Breast epithelium (tissue), 4 donors: ENCODE measurements around the gene PHACTR4. TPM values are rescaled to one million over a fixed set of nuclear protein-coding genes. Genes with fewer than 3 reads are reported as not detected.
"Not testable (repeated sequence)": the region's sequence is repeated elsewhere in the genome, so short reads cannot be mapped to it uniquely, and the experiment has no call there.

Source experiments
- DNase-seq, 2 donors: peaks; one replicate each; pipeline ENCODE4 v3.0.0-alpha.2; 2019; ENCODE audit warnings: low spot score in 2 of 2
- H3K27ac ChIP-seq, 2 donors: fragments of 200-600 bp; sonication (generic) in 1 of 2; one replicate each; pipeline ENCODE4 v1.5.1; 2016 to 2019; ENCODE audit warnings: mild to moderate bottlenecking in 1 of 2
- H3K27me3 ChIP-seq, 2 donors: fragments of 200-600 bp; sonication (generic) in 1 of 2; one replicate each; pipeline versions ENCODE4 v1.5.1 to v1.6.0; 2017 to 2019; ENCODE audit warnings: control low read depth in 1 of 2, mild to moderate bottlenecking in 1 of 2
- H3K36me3 ChIP-seq: fragments of 200-600 bp; one replicate; pipeline ENCODE4 v1.5.1; 2019
- H3K4me1 ChIP-seq, 2 donors: fragments of 200-600 bp; sonication (generic); one replicate each; pipeline ENCODE4 v1.5.1; 2016 to 2019; ENCODE audit warnings: control low read depth in 1 of 2
- H3K4me3 ChIP-seq, 3 donors: fragments of 200-600 bp; sonication (generic); 1 replicate in 2 of 3; 2 replicates in 1 of 3; pipeline ENCODE4 v1.5.1; 2016 to 2019; ENCODE audit warnings: mild to moderate bottlenecking in 3 of 3, moderate library complexity in 2 of 3
- H3K9me3 ChIP-seq, 2 donors: fragments of 200-600 bp; sonication (generic) in 1 of 2; one replicate each; pipeline ENCODE4 v1.5.1; 2016 to 2019; ENCODE audit warnings: control low read depth in 1 of 2
- POLR2A ChIP-seq: fragments of 450-650 bp; IDR thresholded peaks from one replicate; pipeline ENCODE4 v1.6.1; 2016; ENCODE audit warnings: antibody characterized with exemption, mild to moderate bottlenecking, moderate library complexity
- POLR2AphosphoS5 ChIP-seq, 3 donors: sonication (generic); formaldehyde crosslinking; IDR thresholded peaks; one replicate each; pipeline ENCODE4 v1.6.1; 2017; ENCODE audit warnings: antibody characterized with exemption in 3 of 3
- intact Hi-C: fragments of 100-400 bp; cut with DNase I; formaldehyde crosslinking; loops from one replicate; pipeline ENCODE4 v1.15.1; 2023; ENCODE audit warnings: low total_unique reads
- total RNA-seq, 3 donors: library from RNA; depleted of rRNA; stranded (reverse); fragments of >200 nt; gene quantifications; one replicate each; pipeline ENCODE4 v1.1.0, GENCODE V29; 2016
- TF ChIP-seq, protein P1 (sequence below), 3 donors: fragments of 450-650 bp; IDR thresholded peaks; one replicate each; pipeline ENCODE4 v1.5.1; 2016 to 2017; ENCODE audit warnings: antibody characterized with exemption in 3 of 3, mild to moderate bottlenecking in 3 of 3, moderate library complexity in 3 of 3

The PHACTR4 gene
- total RNA-seq, 3 donors from 2014 or later = 17.1 to 29.6 (median 25.9) TPM

DNA sequence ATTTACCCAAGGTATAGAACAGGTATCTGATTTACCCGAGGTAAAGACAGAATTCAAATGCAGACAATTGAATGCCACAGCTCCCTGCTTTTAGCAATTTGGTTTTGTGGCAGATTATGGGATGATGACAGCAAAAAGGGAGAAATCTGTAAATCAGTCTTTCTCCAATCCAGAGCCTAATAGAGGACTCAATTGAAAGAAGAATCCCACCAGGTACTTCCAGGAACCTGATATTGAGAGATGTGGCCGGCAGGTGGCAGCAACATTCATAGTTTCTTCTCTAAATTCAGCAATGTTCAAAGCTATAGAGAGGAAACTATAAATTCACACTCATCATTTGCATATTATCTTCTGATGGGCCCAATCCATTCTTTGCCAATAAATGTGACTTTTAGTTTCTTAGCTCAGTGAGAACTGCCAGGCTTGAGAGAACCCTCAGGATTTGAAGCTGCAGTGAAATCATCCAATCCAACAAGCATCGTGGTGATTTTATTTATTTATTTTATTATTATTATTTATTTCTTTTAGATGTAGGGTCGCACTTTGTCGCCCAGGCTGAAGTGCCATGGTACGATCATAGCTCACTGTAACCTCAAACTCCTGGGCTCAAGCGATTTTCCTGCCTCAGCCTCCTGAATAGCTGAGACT lies 9.8 kb upstream of the PHACTR4 start:
- no peak for TF ChIP-seq POLR2A
- TF ChIP-seq, protein P1, sequence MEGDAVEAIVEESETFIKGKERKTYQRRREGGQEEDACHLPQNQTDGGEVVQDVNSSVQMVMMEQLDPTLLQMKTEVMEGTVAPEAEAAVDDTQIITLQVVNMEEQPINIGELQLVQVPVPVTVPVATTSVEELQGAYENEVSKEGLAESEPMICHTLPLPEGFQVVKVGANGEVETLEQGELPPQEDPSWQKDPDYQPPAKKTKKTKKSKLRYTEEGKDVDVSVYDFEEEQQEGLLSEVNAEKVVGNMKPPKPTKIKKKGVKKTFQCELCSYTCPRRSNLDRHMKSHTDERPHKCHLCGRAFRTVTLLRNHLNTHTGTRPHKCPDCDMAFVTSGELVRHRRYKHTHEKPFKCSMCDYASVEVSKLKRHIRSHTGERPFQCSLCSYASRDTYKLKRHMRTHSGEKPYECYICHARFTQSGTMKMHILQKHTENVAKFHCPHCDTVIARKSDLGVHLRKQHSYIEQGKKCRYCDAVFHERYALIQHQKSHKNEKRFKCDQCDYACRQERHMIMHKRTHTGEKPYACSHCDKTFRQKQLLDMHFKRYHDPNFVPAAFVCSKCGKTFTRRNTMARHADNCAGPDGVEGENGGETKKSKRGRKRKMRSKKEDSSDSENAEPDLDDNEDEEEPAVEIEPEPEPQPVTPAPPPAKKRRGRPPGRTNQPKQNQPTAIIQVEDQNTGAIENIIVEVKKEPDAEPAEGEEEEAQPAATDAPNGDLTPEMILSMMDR (IDR thresholded peaks at IDR 0.05) = peak; percentile 36 to 61 (median 55)
- TF ChIP-seq POLR2AphosphoS5 (IDR thresholded peaks at IDR 0.05) = no peak
- no peak overlapping the region for H3K4me3 ChIP-seq
- no peaks in the 10 kb centered on the region for H3K36me3 ChIP-seq
- no peaks in the 10 kb centered on the region for H3K9me3 ChIP-seq
- no peak overlapping the region for H3K27ac ChIP-seq
- no peaks in the 10 kb centered on the region for H3K27me3 ChIP-seq
- DNase-seq = peak; percentile 54 to 66
- H3K4me1 ChIP-seq = no peaks in the 10 kb centered on the region
- intact Hi-C loops = no loop called here

DNA sequence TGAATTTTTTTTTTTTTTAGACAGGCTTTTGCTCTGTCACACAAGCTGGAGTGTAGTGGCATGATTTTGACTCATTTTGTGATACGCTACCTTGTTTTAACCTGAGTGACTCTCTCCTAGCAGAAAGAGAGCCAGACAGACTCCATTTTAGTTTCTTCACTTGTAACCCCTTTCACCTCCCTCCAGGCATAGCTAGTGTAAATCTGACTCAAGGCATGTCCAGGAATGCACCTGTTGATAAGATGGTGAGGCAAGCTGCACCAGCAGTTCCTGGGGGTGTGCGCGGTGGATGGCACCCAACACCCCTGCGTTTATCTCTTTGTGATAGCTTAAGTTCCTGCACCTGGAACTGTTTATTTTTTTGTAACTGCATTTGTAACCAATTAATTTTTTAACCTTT lies 4.7 kb upstream of the PHACTR4 start:
- Histone ChIP-seq H3K36me3 (no peaks in the 10 kb centered on the region), H3K9me3 (no peaks in the 10 kb centered on the region), H3K27me3 (no peaks in the 10 kb centered on the region), H3K27ac (no peak overlapping the region), H3K4me3 (no peak overlapping the region), H3K4me1 (no peaks in the 10 kb centered on the region)
- intact Hi-C loops = no loop called here
- no peak for DNase-seq
- TF ChIP-seq, protein P1 (IDR thresholded peaks at IDR 0.05) = no peak
- no peak for TF ChIP-seq POLR2A
- no peak for TF ChIP-seq POLR2AphosphoS5 (IDR thresholded peaks at IDR 0.05)

- Histone ChIP-seq H3K27ac (peak overlapping the region in 1 of 2 donors; percentile 52), H3K4me1 (no peaks in the 10 kb centered on the region), H3K36me3 (no peaks in the 10 kb centered on the region), H3K9me3 (no peaks in the 10 kb centered on the region), H3K4me3 (no peak overlapping the region), H3K27me3 (no peaks in the 10 kb centered on the region)
- no peak for DNase-seq
- TF ChIP-seq, protein P1 (IDR thresholded peaks at IDR 0.05) = no peak
- TF ChIP-seq POLR2AphosphoS5 (IDR thresholded peaks at IDR 0.05) (no peak), POLR2A (no peak)
- intact Hi-C loops = no loop called here
Measured at GRCh38 chr1:28365864-28366263, 3.7 kb upstream of the PHACTR4 start.

- H3K4me1 ChIP-seq, H3K9me3 ChIP-seq, DNase-seq, H3K27me3 ChIP-seq, H3K4me3 ChIP-seq, H3K36me3 ChIP-seq, intact Hi-C loops: not testable (repeated sequence)
- peak overlapping the region in 1 of 2 donors; percentile 94 for H3K27ac ChIP-seq
Measured at GRCh38 chr1:28368608-28369007, 932 bp upstream of the PHACTR4 start.

DNA sequence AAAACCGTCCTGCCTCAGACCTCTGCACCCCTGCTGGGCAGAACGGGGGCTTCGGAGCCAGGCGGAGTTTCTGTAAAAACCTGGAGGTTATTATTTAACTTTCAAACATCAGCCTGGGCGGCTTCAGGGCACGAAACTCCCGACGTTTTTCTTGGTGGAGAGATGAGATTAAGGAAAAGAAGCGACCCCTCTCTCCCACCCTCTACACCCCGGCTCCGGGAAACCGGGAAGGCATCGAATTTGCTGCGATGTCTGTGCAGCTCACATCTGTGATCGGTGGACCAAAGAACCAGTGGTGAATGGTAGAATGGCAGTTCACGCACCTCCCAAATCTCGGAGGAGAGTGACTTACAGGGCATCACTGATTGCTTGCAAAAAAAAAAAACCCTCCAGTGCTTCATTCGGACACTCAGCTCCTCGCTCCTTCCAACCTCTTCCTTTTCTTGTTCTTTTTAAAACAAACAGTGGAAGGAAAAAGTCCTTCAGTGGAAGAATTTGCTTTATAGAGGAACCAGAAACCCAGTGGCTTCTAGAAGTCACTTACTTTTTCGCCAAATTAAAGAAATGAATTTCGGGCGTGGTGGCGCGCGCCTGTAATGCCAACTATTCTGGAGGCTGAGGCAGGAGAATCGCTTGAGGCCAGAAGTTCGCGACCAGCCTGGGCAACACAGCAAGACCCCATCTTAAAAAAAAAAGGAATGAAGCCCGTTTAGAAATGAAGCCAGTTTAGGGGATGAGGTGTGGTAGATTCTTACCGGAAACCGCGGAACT lies 884 bp downstream of the PHACTR4 start:
- Histone ChIP-seq H3K36me3 (no peaks in the 10 kb centered on the region), H3K4me3 (peak overlapping the region; percentile 80 to 98 (median 82)), H3K27me3 (no peaks in the 10 kb centered on the region), H3K9me3 (no peaks in the 10 kb centered on the region), H3K27ac (peak overlapping the region; percentile 92 to 94), H3K4me1 (no peaks in the 10 kb centered on the region)
- no peak for DNase-seq
- TF ChIP-seq POLR2A (no peak), POLR2AphosphoS5 (IDR thresholded peaks at IDR 0.05) (no peak)
- TF ChIP-seq, protein P1 (IDR thresholded peaks at IDR 0.05) = peak in 2 of 3 donors; percentile 23 to 30
- intact Hi-C loops = no loop called here
